ENCODE results near the gene CTR9.

Gene CTR9

GRCh38 chr11:10743354-10744000, 7.6 kb upstream of the CTR9 start:
- DNase-seq = no peak

DNA sequence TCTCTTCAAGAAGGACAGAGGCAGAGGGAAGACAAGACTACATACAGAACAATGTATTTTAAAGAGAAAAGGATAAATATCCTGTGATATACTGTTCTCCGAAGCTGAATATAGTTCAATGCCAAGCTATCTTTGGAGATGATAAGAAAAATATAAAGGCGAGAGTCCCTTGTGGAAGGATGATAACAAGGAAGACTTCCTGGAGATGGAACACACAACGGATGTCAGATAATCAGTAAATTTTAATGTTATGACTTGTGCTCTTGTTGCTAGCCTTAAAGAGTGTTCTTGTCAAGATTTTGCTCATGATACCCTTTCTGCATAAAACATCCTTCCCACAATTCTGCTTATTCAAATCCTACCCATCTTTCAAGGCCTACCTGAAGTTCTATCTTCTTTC, 6.8 kb upstream of the CTR9 start:
- DNase-seq = no peak

DNA sequence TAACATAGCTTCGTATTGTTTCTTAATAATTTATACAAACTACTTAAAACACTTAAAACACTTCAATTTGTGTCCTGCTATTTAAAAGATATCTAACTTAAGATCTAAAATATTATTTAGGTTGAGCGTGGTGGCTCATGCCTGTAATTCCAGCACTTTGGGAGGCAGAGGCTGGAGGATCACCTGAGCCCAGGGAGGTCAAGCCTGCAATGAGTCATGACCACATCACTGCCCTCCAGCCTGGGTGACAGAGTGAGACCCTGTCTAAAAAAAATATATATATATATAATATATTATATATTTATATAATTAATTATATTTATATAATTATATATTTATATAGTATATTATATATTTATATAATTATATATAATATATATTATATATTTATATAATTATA, 4.2 kb upstream of the CTR9 start:
- no peak for DNase-seq

- DNase-seq = no peak
These were observed 3.3 kb upstream of the CTR9 start for GRCh38 chr11:10747733-10748132.

GRCh38 chr11:10749476-10749875, 1.6 kb upstream of the CTR9 start:
- no peak for DNase-seq

- DNase-seq = no peak
These were observed 515 bp downstream of the CTR9 start for GRCh38 chr11:10751581-10751940.

- no peak for DNase-seq
These were observed 1.0 kb downstream of the CTR9 start for GRCh38 chr11:10752061-10752460.

GRCh38 chr11:10752486-10752885, 1.4 kb downstream of the CTR9 start:
- no peak for DNase-seq

DNA sequence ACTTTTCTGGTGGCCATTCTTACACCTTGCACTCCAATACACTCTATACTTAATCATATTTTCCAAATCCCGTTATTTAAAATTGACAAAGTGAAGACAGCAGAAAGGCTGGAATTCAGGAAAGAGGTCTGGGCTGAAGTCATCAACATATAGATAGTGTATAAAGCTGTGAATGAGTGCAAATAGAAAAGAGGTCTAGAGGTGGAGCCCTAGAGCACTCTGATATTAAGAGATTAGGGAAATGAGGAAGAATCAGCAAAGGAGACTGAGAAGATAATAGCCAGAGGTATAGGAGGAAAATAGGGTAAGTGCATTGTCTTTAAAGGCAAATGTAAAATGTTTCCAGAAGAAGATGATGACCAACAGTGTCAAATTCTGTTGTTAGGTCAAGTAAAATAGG, 7.9 kb downstream of the CTR9 start:
- DNase-seq = no peak

GRCh38 chr11:10761085-10761698, 10.1 kb downstream of the CTR9 start:
- no peak for DNase-seq

- no peak for DNase-seq
These were observed 11.1 kb downstream of the CTR9 start for GRCh38 chr11:10762185-10762584.

DNA sequence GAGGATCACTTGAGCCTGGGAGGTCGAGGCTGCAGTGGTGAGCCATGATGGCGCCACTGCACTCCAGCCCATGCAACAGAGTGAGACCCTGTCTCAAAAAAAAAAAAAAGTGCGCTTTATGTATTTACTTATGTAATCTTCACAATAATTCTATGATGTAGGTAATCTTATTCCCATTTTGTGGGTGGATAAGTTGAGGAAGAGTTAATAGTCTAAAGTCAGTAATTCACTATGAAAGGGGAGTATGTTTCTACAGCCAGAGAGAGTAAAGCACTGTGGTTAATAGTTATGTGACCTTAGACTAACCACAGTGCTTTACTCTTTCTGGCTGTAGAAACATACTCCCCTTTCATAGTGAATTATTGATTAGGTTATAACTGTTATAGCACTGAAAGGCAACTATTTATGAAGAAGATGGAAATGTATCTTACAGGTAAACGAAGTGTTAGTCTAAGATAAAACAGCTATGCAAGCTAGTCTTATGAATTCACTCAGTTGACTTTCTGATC, 11.9 kb downstream of the CTR9 start:
- no peak for DNase-seq

DNA sequence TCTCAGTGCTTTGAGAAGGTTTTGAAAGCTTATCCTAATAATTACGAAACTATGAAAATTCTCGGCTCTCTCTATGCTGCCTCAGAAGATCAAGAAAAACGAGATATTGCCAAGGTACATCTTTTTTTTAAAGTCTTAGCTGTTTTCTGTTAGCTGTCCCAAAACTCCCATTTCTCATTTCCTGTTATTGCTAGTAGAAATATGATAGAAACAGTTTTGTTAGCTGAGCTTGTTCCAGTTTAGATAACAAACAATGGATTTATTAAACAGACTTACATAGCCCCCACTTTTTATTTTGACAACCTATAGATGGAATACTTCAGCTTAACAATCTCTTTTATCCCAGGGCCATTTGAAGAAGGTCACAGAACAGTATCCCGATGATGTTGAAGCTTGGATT, 12.7 kb downstream of the CTR9 start:
- DNase-seq = no peak

GRCh38 chr11:10764412-10764811, 13.4 kb downstream of the CTR9 start:
- no peak for DNase-seq

- peak in 1 of 2 experiments; percentile 17 for DNase-seq
These were observed 19.7 kb downstream of the CTR9 start for GRCh38 chr11:10770626-10771254.

GRCh38 chr11:10771457-10771856, 20.4 kb downstream of the CTR9 start:
- no peak for DNase-seq

DNA sequence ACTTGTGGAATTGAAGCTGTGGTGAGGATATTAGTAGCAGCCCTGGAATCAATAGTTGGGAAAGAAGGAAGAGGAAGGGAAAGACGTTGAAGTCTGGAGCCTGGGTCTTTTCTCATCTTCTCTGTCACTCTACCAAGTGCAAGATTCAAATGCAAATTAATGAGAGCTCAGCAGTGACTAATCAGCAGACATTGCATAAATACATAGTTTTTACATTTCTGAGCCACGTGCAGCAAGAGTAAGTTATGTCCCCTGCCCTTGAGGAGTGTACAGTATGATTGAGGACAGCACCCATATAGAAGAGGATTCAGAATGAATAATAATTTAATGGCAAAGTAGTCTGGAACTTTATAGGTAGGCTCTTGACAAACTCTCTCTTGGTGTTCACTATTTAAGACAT, 23.8 kb downstream of the CTR9 start:
- no peak for DNase-seq

GRCh38 chr11:10777393-10777793, 26.3 kb downstream of the CTR9 start:
- DNase-seq = no peak

- no peak for DNase-seq
These were observed 26.8 kb downstream of the CTR9 start for GRCh38 chr11:10777806-10778205.

- DNase-seq = no peak
These were observed 27.3 kb downstream of the CTR9 start for GRCh38 chr11:10778217-10778970.

DNA sequence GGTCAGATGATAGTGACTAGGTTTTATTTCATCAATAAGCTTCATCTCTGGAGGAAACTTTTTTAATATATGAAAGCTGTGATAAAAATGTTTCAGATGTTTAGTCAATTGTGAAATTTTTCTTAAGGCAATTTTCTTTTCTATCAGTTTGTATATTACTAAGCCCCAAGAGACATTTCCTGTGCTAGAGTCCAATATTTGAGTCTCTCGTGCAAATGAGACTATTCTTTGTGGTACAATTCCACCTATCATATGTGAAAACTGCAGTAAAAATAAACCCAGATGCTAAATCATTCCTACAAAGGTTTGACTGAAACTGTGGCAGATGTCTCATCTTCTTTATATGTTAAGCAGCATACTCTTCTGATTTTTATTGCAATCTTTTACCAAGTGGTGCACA, 28.0 kb downstream of the CTR9 start:
- DNase-seq = no peak

DNA sequence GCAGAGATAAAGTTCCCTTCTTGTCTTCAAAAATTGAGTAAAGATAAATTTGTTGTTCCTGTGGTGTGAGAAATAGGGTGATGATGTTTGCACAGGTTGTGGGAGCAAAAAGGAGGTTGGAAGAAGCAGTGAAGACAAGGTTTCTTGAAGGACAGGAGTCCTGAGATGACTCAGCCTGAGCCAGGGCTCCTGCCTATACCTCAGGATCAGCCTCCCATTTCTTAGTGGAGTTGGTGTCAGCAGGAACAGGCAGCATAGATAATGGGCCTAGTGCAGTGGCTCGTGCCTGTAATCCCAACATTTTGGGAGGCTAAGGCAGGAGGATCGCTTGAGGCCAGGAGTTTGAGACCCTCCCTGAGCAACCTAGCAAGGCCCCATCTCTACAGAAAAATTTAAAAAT, 29.0 kb downstream of the CTR9 start:
- DNase-seq = no peak

DNA sequence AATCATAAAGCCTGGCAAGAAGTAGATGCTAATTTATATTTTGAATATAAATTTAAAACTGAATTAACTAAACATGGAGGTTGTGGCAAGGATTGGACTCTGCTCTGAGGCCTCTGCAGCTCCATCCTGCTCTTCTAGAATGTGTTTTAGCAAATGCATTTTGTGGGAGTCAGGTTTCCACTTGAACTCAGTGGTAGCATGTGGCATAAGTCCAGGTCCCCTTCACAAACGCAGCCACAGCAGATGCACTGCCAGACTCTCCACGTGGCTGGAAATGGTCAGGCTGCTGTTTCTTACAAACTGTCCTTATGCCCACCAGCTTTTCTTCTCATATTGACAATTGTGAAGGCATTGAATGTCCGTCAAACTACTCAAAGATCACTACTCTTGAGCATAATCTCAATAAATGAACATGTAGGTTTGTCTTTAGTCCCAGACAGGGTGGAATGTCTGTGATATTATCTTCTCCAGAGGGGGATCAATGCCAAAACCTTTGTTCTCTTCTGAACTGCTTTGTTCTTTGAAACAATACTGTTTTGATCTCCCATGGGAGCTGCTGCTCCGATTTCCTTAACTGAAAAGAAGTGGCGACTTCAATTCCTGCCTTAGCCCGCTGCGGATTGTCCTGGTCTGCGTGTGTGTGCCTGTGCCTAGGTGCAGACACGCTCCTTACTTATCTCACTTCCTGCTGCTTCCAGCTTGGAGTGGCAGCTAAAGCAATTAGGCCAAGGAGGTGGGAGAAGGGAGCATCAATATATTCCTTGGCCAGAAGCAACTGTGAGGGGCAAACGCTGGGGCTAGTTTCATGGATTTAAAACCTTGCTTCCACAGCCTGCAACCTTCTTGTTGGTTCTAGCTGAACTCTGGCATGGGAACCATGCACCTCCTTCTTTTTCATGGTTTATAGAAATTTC, 33.4 kb downstream of the CTR9 start:
- peak; percentile 5 to 18 for DNase-seq

Measured in SHP77 (cell line).